NCI-H460 (cell line): Measurements from ENCODE around the gene KLHL7. TPM values are rescaled to one million over a fixed set of nuclear protein-coding genes. Genes with fewer than 3 reads are reported as not detected.
"Not testable (repeated sequence)": the region's sequence is repeated elsewhere in the genome, so short reads cannot be mapped to it uniquely, and the experiment has no call there.

Experiments
- DNase-seq: peaks from one replicate; pipeline ENCODE4 v3.0.0-alpha.2; 2016; ENCODE audit warnings: low read depth; ENCODE audit errors: extremely low read depth
- total RNA-seq: library from RNA; depleted of rRNA; stranded (reverse); fragments of >200 nt; shearing (Covaris generic); gene quantifications from 2 replicates; pipeline ENCODE4 v1.2.3, GENCODE V29; 2014

The KLHL7 gene
- total RNA-seq, 1 experiment from 2014 or later = 50.9 TPM

DNA sequence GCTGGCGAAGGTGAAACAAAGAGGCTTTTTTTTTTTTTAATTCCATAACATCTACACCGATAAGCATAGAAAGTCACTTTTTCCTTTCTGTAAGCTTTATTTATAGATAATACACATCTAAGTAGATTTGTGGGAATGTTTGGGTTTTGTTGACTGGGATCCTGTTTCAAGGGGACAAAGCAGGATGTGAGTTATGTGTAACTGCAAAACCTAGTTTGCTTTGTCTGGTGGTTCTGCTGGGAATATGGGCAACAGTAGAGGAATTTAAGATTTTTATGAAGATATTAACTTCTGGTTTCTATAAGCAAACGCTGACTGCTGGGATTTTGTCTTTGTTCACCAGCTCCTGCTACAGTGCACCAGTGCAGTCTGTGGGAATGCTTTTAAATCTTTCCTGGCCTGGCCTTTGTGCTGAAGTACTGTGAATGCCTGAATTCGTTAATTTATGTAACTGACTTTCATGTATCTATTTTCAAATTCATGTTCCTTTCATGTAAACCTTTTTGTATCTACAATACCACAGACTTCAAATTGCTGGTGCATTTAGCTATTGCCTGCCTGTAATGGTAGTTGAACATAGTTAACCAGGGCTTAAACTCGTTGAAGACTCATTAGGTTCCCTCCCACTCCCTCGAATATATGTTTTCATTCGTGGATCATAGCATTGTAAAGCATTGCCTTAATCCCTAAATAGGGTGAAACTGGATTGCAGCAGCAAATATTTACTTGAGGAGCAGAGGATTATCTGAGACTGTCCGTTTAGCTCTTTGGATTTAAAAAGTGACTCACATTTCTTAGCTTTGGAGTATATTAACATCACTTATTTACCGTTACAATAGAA lies 1.5 kb downstream of the KLHL7 start:
- no peak for DNase-seq

DNA sequence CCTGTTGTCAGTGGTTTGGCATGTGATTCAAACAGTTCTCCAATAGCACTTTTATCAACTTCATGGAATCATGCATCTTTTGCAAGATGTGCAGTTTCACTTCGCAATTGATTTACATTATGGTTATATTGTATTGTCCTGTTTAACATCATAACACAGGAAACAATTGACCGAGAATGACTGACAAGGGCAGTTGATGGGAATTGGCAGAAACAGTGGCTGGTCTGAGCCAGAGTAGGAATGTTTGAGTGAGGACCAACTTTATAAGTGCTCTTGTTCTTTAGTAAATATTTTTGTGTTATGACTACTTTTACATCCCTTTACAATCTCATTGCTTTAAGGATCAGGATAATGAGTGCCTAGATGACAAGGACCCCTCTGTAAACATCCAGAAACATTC lies 2.2 kb downstream of the KLHL7 start:
- DNase-seq = no peak

DNA sequence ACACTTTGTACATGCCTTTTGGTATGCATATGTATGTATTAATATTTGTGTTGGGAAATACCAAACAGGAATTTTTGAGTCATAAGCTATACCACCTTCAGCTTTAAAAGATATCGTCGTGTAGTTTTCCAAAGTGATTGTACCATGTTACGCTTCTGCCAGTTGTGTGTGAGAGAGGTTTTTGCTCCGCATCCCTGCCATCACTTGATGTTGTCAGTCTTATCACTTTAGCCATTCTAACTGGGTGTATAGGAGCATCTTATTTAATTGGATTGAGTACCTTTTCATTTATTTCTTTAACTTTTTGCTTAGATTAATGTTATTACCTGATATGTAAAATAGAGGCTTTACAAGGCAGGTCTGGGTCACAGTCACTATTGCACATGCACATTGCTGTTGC lies 3.4 kb downstream of the KLHL7 start:
- no peak for DNase-seq

DNA sequence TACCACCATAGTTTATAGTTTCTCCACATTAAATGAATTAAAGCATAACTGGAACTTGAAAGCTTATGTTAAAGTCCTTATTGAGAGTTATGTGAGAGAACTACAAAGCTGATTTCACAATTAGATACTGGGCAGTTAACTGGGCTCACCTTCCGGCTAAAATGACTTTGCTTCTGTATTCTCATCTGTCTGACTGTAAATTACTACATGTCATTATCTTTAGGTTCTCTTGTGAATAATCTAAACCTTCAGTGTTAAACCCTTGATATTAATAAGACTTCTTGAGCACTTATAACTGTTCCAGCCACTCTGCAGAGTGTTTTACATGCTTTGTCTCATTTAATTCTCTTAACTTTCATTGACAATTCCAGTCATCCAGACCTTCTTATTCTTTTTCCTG lies 3.9 kb downstream of the KLHL7 start:
- no peak for DNase-seq

DNA sequence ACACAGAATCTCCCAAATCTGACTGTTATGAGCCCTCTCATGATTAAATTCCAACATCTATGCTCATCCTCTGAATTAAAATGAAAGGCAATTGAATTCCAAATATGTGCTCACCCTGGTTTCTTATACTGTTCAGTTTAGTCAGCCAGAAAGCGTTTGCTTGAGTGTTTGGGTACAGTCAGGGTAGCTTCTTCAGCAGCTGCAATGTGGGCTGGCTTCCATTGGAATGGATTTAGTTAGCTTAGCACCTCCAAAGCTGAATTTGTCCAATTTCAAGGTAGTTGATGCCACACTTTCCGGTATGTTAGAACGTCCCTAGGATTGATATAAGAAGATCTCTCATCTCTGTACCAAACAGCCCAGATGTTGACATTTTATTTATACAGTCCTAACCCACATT lies 9.3 kb downstream of the KLHL7 start:
- DNase-seq = no peak

DNA sequence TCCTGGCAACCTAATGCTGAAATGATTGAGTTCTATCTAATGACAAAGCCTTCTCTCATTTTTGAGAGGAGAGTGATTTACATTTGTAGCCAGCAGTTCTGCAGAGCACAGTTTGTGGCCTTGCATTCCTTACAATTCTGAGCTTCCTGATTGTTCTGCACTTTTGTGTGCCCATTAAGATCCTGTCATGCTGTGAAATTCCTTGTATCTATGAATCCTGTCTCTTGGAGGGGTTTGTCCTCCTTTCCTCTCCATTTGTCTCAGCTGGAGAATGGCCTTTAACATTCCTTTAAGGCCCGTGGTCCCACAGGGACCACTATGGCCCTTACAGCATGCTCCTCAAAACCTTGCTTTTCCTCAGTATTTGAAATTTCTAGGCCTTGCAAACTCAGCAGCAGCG lies 10.4 kb downstream of the KLHL7 start:
- no peak for DNase-seq

DNA sequence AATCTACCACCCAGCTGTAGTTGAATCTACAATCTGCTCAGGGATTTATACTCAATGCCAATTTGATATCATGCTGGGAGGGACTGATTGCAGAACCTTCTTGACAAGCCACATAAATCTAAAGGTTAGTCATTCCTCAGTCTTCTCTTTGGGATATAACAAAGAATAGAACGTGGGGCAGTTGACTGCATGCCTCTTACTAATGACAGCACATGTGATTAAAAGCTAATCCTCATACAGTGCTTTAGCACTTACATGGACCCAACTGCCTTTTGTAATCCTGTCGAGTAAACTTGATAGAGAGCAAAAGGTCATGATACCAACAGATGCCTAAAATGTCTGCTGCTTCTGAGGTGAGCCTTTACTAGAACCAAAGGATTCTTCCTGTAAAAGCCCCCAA lies 12.3 kb downstream of the KLHL7 start:
- no peak for DNase-seq

DNA sequence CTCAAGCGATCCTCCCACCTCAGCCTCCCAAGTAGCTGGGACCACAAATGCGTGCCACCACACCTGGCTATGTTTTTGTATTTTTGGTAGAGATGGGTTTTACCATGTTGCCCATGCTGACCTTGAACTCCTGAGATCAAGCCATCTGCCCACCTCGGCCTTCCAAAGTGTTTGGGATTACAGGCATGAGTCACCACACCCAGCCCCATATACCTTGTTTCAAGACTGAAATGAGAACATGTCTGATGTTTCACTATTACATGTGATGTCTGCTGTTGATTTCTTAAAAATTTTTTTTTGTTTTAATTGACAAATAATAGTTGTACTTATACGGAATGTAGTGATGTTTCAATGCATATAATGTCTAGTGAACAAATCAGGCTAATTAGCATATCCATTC lies 14.5 kb downstream of the KLHL7 start:
- no peak for DNase-seq

DNA sequence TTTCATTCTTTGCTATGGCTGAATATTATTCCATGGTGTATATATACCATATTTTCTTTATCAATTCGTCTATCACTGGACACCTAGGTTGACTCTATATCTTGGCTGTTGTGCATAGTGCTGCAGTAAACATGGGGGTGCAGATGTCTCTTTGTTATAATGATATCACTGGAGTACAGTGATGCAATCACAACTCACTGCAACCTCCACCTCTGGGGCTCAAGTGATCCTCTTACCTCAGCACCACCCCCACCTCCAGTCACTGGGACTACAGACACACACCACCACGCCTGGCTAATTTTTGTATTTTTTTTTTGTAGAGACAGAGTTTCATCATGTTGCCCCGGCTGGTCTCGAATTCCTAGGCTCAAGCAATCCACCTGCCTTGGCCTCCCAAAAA lies 15.6 kb downstream of the KLHL7 start:
- no peak for DNase-seq

DNA sequence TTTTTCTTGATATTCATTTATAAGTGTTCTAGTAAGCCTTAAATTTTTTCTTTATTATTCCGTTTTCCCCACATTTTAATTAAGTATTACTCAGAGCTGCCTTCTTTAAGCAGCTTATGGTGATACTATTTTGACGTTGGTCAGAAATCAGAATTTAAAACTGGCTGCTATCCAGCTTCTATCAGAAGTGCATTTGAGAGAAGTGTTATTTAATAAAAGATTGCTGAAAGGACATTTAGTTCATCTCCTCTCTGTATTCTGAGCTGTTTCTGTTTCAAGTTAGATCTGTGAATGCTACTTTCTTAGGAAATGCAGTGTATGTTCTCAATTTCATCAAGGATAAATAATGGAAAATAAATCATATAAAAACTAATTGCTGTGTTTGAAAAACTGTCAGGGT lies 17.4 kb downstream of the KLHL7 start:
- DNase-seq = no peak

DNA sequence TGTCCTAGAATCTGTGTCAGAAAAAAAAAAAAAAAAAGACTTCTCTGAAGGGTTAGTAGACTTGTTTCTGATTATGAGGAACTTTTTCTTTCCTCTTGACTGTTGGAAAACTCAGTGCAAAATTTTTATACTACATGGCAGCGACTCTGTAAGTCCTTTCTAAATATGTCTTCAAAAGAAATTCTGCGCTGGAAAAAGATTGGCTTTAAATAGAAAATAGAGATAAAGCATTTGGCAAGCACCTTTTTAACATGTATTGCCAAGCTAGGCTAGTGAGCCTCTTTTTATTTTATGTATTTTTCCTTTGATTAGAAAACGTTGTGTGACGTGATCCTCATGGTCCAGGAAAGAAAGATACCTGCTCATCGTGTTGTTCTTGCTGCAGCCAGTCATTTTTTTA lies 17.9 kb downstream of the KLHL7 start:
- no peak for DNase-seq

DNA sequence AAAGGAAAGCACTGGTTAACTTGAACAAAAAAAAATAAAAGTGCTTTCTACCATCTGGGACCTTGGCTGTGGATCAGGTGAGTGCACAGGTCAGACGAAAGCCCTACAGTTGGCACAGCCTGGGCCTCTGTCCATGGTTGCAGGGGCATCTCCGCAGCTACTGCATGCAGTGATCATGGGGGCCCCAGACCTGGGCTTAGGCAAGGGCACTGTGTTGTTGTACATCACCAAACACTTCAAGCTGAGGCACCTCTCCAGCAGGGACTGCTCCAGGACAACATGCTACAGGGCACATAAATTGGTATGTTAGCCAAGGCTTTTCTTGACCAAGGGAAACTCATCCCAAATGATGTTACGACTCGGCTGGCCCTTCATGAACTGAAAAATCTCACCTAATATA lies 23.5 kb downstream of the KLHL7 start:
- no peak for DNase-seq

DNA sequence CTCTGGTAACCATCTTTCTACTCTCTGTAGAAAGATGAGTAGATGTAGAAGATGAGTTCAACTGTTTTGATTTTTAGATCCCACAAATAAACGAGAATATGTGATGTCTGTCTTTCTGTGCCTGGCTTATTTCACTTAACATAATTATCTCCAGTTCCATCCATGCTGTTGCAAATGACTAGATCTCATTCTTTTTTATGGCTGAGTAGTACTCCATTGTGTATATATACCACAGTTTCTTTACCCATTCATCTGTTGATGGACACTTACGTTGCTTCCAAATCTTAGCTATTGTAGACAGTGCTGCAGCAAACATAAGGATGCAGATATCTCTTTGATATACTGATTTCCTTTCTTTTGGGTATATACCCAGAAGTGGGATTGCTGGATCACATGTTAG lies 26.2 kb downstream of the KLHL7 start:
- not testable (repeated sequence) for DNase-seq

DNA sequence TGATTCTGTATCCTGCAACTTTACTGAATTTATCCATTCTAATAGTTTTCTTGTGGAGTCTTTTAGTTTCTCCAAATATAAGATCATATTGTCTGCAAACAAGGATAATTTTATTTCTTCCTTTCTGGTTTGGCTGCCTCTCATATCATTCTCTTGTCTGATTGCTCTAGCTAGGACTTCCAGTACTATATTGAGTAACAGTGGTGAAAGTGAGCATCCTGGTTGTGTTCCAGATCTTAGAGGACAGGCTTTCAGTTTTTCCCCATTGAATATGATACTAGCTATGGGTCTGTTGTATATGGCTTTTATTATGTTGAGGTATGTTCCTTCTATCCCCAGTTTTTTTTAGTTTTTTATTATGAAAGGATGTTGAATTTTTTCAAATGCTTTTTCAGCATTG lies 28.2 kb downstream of the KLHL7 start:
- no peak for DNase-seq

DNA sequence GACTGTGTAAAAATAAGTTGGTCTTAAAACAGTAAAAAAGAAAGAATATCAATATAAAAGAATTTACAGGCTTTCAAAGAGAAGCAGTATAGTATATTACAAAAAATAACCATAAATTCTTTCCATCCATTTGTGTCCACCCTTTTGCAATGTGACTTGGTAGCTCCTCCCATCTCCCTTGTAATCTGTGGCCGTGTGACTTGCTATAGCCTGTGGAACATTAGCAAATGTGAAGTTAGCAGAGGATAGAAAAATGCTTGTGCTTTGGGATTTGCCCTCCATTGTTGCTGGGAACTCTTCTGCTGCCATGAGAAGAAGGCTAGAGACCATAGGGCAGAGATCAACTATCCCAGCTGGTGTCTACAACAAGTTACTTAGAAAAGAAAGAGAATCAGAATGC lies 30.2 kb downstream of the KLHL7 start:
- DNase-seq = no peak

DNA sequence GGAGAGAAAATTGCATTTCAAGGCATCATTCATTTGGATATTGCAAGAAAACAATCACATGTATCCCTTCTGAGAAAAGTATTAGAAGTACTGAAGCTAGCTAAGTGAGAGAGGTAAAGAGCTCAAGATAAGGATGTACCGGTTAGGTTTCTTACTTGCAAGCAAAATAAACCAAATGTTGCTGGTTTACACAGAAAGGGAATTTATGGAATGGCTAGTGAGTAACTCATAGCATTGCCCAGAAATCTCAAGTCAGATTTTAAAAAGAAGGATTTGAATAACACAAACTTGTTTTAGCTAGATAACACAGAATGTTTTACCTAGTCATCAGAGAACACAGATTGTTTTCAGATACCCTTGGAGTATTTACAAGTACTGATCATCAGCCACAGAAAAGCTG lies 30.6 kb downstream of the KLHL7 start:
- DNase-seq = no peak

DNA sequence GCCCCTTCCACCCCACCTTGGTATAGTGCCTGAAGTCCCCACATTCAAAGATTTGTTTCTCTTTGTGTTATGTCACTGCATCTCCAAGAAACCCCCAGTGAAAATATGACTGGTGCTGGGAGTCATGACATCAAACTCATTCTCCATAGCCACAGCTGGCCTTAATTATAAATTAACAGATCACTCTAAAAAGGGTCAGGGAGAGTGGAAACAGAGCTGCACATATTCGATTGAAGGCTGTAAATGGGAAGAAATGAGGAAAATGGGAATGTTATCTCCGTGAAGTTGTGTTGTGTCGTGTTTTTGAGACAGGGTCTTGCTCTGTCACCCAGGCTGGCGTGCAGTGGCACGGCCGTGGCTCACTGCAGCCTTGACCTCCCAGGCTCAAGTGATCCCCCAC lies 52.1 kb downstream of the KLHL7 start:
- DNase-seq = no peak

DNA sequence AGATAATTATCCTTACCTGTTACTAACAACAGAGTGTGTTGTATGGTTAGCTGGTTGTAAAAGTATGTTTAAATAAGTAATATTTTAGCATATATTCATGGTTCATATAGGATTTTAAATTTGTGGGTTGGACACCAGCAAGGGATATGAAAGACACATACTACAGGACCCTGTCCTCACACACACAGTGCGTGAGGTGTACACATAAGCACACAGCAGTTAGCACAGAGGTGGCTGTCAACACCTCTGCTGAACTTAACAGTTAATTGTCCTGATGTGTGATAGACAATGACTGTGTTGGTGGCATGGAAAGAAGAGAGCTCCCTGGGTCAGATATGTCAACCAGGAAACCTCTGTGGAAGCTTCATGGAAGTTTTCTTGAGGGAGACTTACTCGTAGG lies 53.0 kb downstream of the KLHL7 start:
- DNase-seq = no peak

DNA sequence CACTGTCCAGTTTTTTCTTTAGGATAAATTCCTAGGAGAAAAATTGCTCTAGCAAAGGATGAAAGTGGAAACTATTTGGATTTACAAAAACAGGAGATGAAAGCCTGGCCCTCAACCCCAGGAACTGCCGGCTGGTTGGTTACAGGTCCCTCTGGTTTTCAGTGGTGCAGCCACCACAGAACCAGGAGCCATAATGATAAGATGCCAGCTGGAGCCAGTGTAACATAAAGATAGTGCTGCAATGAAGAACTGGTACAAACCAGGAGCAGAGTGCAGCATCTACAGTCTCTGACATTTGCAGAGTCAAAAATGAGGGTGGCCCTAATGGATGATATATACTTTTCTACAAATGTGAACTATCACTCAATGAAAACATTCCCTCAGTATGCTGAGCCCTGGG lies 55.9 kb downstream of the KLHL7 start:
- no peak for DNase-seq

DNA sequence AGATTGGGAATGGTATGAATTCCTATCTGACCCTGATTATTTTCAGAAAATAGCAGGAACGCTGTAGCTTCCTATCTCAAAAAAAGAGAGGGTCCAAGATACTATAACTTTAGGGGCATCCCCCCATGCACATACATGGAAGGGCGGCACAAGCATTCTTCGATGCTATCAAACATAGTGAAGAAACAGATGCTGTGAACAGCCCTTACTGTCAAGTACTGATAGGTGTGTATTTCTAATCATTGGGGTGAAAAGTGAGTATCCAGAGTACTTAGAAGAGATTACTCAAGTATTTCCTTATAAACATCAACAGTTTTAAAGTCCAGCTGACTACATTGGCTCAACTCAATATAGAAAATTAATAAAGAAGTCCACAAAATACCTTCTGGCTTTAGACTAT lies 59.3 kb downstream of the KLHL7 start:
- no peak for DNase-seq

DNA sequence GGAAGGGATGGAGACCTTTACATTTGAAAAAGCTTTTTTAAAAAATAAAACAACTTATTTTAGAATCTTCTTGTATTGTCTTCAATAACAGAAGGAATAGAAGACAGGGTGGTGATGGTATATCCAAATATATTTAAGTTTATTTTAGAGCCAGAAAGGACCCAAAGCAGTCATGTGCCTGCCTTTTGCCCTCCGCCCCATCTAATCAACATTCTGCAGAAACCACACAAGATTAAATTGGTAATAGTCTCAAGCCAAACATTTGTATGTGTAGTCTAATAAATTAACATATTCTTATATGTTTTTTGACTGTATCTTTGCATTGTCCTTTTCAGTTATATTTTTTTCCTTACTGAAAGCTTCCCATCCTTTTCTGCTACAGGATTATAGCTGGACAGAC lies 59.7 kb downstream of the KLHL7 start:
- no peak for DNase-seq

DNA sequence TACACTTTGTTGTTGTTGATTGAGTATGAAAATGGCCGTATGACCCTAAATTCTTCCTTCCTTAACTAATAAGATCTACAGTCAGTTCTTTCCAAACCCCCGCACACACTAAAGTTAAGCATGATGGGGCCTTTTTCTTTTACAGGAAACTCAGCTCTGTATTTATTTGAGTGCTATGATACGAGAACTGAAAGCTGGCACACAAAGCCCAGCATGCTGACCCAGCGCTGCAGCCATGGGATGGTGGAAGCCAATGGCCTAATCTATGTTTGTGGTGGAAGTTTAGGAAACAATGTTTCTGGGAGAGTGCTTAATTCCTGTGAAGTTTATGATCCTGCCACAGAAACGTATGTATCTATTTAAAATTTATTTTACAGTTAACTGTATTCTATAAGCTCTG lies 62.1 kb downstream of the KLHL7 start:
- DNase-seq = no peak
